ENCODE measurements around the gene CNTNAP3.
"Not testable (repeated sequence)": the region's sequence is repeated elsewhere in the genome, so short reads cannot be mapped to it uniquely, and the experiment has no call there.

Gene CNTNAP3

GRCh38 chr9:39287980-39288379 is at the start of gene CNTNAP3:
Gene CNTNAP3, minus strand, starts transcription at chr9:39288167. Its CDS starts 103 bp downstream, at chr9:39288064.
- DNase-seq (ENCODE audit: extremely low read depth, low read depth): not testable (repeated sequence)

DNA sequence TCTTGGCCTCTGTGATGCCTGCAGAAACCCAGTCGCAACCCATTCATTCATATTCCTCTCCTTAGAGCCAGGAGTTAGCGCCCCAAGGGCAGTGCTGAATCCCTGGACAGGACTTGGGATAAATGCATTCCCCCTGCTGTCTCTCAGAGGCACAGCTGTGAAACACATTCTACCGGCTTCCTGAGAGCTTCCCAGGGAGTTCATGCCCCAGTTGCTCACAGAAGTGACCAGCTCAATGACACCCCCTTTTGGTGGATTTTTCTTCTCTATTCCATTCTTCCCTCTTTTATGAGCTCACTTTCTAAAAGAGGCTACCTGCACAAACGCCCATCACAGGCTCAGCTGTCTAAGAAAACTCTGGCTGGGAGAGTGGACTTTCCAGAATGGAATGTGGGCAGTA is 8.0 kb downstream of the CNTNAP3 start:
- not testable (repeated sequence) for DNase-seq (ENCODE audit: extremely low read depth, low read depth)

GRCh38 chr9:39242513-39242912 is 45.5 kb downstream of the CNTNAP3 start:
- not testable (repeated sequence) for DNase-seq (ENCODE audit: extremely low read depth, low read depth)

- DNase-seq (ENCODE audit: extremely low read depth, low read depth): not testable (repeated sequence)
These were observed 55.6 kb downstream of the CNTNAP3 start for GRCh38 chr9:39232130-39232991.

DNA sequence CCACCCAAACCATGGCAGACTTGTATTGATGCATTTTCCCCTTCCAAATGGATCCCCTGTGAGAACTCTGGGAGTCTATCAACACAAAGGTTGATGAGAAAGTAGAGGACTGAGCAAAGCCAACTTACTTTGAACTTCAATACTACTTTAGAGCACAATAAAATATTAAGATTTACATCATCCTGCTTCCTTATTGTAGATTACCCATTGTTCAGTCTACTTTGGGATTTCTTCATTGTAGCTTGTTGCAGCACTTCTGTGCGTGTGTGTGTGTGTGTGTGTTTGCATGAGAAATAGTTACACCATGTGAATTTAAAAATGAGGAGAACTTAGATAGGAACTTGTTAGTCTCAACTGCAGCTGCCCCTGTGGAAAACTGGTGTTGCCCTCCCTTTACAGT is 72.0 kb downstream of the CNTNAP3 start:
- not testable (repeated sequence) for DNase-seq (ENCODE audit: extremely low read depth, low read depth)

DNA sequence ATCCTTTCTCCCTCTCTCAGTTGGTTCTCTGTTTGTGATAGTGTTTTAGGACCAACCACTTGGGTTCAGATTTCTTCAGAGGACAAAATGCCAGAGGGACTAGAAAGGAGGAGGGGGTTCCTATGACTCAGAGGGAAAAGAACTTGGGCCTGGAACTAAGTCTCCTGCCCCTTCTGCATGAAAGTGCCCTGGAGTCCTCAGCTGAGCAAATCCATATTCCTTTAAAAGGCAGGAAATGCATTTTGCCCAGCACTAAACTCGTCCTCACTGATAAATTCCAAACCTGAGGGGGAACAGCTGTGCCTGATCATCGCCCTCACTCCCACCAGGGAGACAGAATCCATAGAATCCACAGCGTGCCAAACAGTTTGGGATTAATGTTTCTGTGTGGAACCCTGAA is 78.2 kb downstream of the CNTNAP3 start:
- DNase-seq (ENCODE audit: extremely low read depth, low read depth): not testable (repeated sequence)

DNA sequence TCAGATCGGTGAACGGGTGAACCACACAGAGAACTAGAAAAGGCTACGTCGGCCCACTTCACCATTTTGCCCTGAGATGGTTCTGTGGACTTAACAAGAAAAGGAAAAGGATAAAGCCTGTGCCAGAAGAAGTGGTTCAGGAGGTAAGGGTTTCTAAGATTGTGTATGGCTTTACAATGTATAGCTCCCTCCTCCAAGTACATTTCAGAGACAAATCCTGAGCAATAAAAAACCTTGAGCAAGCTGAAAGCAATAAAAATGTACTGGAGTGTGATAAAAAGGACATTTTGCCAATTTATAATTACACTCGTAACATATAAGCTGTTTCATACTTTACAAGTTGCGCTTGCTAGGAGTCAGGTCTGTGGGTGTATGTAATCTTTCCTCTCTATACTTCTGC is 81.3 kb downstream of the CNTNAP3 start:
- DNase-seq (ENCODE audit: extremely low read depth, low read depth): not testable (repeated sequence)

DNA sequence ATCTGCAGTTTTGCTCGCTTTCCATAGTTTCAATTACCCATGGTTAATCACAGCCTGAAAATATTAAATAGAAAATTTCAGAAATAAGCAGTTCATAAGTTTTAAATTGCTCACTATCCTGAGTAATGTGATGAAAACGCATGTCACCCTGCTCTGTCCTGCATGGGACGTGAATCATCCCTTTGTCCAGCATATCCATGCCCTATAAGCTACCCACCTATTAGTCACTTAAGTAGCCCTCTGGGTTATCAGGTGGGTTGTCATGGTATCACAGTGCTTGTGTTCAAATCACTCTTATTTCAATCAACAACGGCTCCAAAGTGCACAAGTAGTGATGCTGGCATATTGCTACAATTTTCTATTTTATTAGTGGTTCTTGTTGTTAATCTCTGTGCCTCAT is 82.1 kb downstream of the CNTNAP3 start:
- not testable (repeated sequence) for DNase-seq (ENCODE audit: extremely low read depth, low read depth)

DNA sequence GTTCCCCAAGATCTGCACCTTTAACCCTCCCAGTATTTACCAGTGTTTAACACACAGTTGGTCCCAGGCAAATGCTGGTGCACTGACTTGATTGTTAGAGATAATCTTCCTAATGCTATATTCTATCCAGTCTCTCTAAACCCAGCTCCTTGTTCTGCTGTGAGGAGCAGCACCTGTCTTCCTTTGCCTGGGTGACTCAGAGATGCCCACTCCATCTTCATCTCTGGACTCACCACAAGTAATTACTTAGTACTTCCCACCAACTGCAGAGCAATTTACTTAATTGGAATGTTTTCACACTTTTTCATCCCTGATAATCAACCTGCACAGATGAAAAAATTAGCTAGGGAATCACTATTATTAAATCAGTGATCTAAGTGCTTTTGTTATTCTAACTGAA is 87.6 kb downstream of the CNTNAP3 start:
- not testable (repeated sequence) for DNase-seq (ENCODE audit: extremely low read depth, low read depth)

- not testable (repeated sequence) for DNase-seq (ENCODE audit: extremely low read depth, low read depth)
These were observed 89.8 kb downstream of the CNTNAP3 start for GRCh38 chr9:39198000-39198709.

- not testable (repeated sequence) for DNase-seq (ENCODE audit: extremely low read depth, low read depth)
These were observed 116.6 kb downstream of the CNTNAP3 start for GRCh38 chr9:39171370-39171769.

DNA sequence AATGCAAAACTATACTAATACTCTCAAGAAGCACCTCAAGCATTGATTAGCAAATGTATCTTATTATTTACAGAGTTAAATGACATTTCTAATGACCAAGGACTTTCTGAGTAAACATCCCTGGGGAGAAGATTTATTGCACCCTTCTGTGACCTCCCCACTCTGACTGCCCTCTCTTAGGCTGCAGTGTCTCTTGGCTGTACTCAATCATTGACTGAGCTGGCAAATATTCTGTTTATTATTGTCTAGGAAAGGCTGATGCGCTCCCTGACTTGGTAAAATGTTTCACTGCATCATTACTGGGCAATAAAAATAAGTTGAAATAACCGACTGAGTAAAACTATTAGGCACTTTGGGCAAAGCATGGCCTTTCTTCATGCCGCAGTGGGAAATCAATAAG is 130.3 kb downstream of the CNTNAP3 start:
- DNase-seq (ENCODE audit: extremely low read depth, low read depth): not testable (repeated sequence)

GRCh38 chr9:39132826-39133552 is 155.0 kb downstream of the CNTNAP3 start:
- not testable (repeated sequence) for DNase-seq (ENCODE audit: extremely low read depth, low read depth)

- DNase-seq (ENCODE audit: extremely low read depth, low read depth): not testable (repeated sequence)
These were observed 166.6 kb downstream of the CNTNAP3 start for GRCh38 chr9:39121401-39121800.

DNA sequence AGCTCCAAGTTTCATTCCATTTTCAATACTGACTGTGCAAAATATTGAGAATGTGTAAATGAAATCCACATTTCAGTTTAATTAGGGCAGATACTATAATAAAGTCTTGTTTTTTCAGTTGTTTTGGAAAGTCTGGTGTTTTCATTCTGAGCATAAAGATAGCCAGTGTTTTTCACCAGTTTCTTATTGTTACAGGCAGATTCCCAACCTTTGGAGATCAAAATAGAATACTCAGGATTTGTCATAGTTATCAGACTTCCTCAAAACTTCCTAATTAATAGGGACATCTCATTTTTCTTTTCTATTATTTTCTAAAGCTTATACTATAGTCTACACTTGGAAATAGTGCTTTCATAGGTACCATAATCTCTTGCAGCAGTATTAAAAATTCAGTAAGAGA is 176.2 kb downstream of the CNTNAP3 start:
- DNase-seq (ENCODE audit: extremely low read depth, low read depth): not testable (repeated sequence)

- no peak for DNase-seq (ENCODE audit: extremely low read depth, low read depth)
- no peak for TF ChIP-seq CTCF (IDR thresholded peaks at IDR 0.05; ENCODE audit: low read depth, low read length)
These were observed 179.8 kb downstream of the CNTNAP3 start for GRCh38 chr9:39108145-39108544.

- not testable (repeated sequence) for DNase-seq (ENCODE audit: extremely low read depth, low read depth)
These were observed 190.8 kb downstream of the CNTNAP3 start for GRCh38 chr9:39097208-39097607.

- not testable (repeated sequence) for DNase-seq (ENCODE audit: extremely low read depth, low read depth)
These were observed 202.7 kb downstream of the CNTNAP3 start for GRCh38 chr9:39085311-39085710.

GRCh38 chr9:39082574-39082973 is 205.4 kb downstream of the CNTNAP3 start:
- not testable (repeated sequence) for DNase-seq (ENCODE audit: extremely low read depth, low read depth)

DNA sequence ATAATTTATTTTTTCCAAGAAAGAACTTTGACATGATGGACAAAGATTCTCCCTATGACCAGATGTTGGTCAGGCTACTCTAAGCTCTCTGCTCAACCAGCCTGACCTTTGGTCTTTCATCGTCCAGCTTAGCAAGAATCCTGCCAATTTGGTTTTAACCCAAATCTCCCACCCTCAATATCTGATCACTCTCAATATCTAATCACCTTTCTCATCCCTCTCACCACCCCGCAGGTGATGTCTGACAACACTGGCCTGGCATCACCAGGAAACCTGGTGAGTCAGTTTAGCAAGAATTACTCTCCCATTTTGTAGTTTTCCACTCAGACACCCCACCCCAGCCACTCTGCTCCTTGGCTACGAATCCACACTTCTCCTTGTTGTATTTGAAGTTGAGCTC is 207.9 kb downstream of the CNTNAP3 start:
- not testable (repeated sequence) for DNase-seq (ENCODE audit: extremely low read depth, low read depth)
